Stomach (tissue), 9 donors: ENCODE measurements around the gene TMEM144. TPM values are rescaled to one million over a fixed set of nuclear protein-coding genes. Genes with fewer than 3 reads are reported as not detected.
"Not testable (repeated sequence)": the region's sequence is repeated elsewhere in the genome, so short reads cannot be mapped to it uniquely, and the experiment has no call there.

ENCODE experiments used
- DNase-seq, 2 donors: peaks; one replicate each; pipeline versions ENCODE4 v3.0.0 to v3.0.0-alpha.2; 2013 to 2019
- H3K27ac ChIP-seq, 5 donors: fragments of 200-600 bp in 4 of 5; sonication (generic) in 4 of 5; one replicate each; pipeline ENCODE4 v1.5.1; 2013 to 2019; ENCODE audit warnings: mild to moderate bottlenecking in 1 of 5, moderate library complexity in 1 of 5
- H3K27me3 ChIP-seq, 3 donors: fragments of 200-600 bp; sonication (generic); one replicate each; pipeline ENCODE4 v1.5.1; 2017 to 2019; ENCODE audit warnings: mixed run types in 1 of 3
- H3K36me3 ChIP-seq, 4 donors: fragments of 200-600 bp; sonication (generic); 1 replicate in 3 of 4; 2 replicates in 1 of 4; pipeline ENCODE4 v1.5.1; 2016 to 2019
- H3K4me1 ChIP-seq, 4 donors: fragments of 200-600 bp; sonication (generic); one replicate each; pipeline ENCODE4 v1.5.1; 2016 to 2019
- H3K4me3 ChIP-seq, 4 donors: fragments of 200-600 bp; sonication (generic) in 3 of 4; one replicate each; pipeline ENCODE4 v1.5.1; 2016 to 2019; ENCODE audit warnings: mild to moderate bottlenecking in 1 of 4
- H3K9me3 ChIP-seq, 4 donors: fragments of 200-600 bp; sonication (generic); one replicate each; pipeline ENCODE4 v1.5.1; 2016 to 2019
- CTCF ChIP-seq, 7 experiments: fragments of 450-650 bp in 4 of 7; fragments of 200-600 bp in 3 of 7; sonication (generic) in 3 of 7; IDR thresholded peaks; one replicate each; pipeline ENCODE4 v1.5.1; 2016 to 2019; ENCODE audit warnings: antibody characterized with exemption in 7 of 7, control low read depth in 2 of 7, mild to moderate bottlenecking in 1 of 7
- EP300 ChIP-seq: sonication (generic); formaldehyde crosslinking; IDR thresholded peaks from one replicate; pipeline ENCODE4 v1.6.1; 2017; ENCODE audit warnings: antibody characterized with exemption
- POLR2A ChIP-seq, 4 donors: fragments of 450-650 bp; IDR thresholded peaks; one replicate each; pipeline ENCODE4 v1.6.1; 2016; ENCODE audit warnings: antibody characterized with exemption in 4 of 4, control low read depth in 2 of 4, mild to moderate bottlenecking in 1 of 4, moderate library complexity in 1 of 4
- POLR2AphosphoS5 ChIP-seq, 3 donors: sonication (generic); formaldehyde crosslinking; IDR thresholded peaks; one replicate each; pipeline ENCODE4 v1.6.1; 2016; ENCODE audit warnings: antibody characterized with exemption in 3 of 3
- WGBS, 5 donors: extraction: QIAGEN DNeasy Blood & Tissue Kit in 3 of 5; methylation state at CpG; one replicate each; pipeline versions ENCODE4 v1.1.5 to v1.1.7; 2013 to 2018; 5-methylcytosine and 5-hydroxymethylcytosine counted together
- intact Hi-C: fragments of 100-400 bp; cut with DNase I; formaldehyde crosslinking; loops from one replicate; pipeline ENCODE4 v1.15.1; 2023; ENCODE audit warnings: low total_unique reads
- polyA plus RNA-seq, 3 donors: library from polyadenylated mRNA; stranded (reverse); fragments of 200-250 nt; gene quantifications; one replicate each; pipeline ENCODE4 v1.2.3, GENCODE V29; 2013
- total RNA-seq, 5 donors: library from RNA; depleted of rRNA; stranded (reverse); fragments of >200 nt; gene quantifications; one replicate each; pipeline versions ENCODE4 v1.1.0 to v1.2.3, GENCODE V29; 2014 to 2016
- donor health status: healthy with polysubstance abuse.
- donor health status: Bipolar disorder and iron deficiency.
- donor health status: healthy.

TMEM144 gene
- total and polyA plus RNA-seq, 8 donors, result 2.0 to 58.2 (median 2.8) TPM; not detected in 1

DNA sequence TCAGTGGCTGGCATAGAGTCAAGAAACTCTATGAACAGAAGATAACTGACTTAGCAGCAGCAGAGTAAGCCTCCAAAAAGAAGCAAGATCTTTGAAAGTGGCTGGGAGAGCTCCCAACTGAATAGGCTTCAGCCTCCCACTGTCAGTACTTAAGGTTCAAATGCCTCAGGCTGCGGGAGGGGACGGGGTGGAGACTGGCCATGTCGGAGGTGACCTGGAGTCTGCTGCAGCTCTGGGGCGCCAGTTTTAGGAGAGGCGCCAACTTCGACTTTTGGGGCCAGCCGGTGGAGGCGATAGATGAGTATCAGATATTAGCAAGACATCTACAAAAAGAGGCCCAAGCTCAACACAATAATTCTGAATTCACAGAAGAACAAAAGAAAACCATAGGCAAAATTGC is 67.3 kb downstream of the TMEM144 start:
- no peaks in the 10 kb centered on the region for H3K4me1 ChIP-seq
- H3K27me3 ChIP-seq, result no peaks in the 10 kb centered on the region
- no peak for TF ChIP-seq CTCF (IDR thresholded peaks at IDR 0.05)
- no peak for TF ChIP-seq EP300
- TF ChIP-seq POLR2A (IDR thresholded peaks at IDR 0.05), result no peak
- TF ChIP-seq POLR2AphosphoS5 (IDR thresholded peaks at IDR 0.05), result no peak
- intact Hi-C loops, result no loop called here
- H3K36me3 ChIP-seq, result no peaks in the 10 kb centered on the region
- DNase-seq, result no peak
- WGBS, 5 donors, result 92 to 96% (median 96%) methylated on average over 8 of the region's 8 CpGs
- H3K9me3 ChIP-seq, result no peaks in the 10 kb centered on the region
- no peak overlapping the region for H3K4me3 ChIP-seq
- H3K27ac ChIP-seq, result no peak overlapping the region

- H3K9me3 ChIP-seq, H3K27me3 ChIP-seq, H3K4me3 ChIP-seq, H3K4me1 ChIP-seq, H3K27ac ChIP-seq, DNase-seq, intact Hi-C loops, H3K36me3 ChIP-seq: not testable (repeated sequence)
- WGBS, 5 donors, result 82 to 98% (median 90%) methylated on average over 1 of the region's 1 CpG
These were observed 68.8 kb downstream of the TMEM144 start for GRCh38 chr4:158279052-158279451.

DNA sequence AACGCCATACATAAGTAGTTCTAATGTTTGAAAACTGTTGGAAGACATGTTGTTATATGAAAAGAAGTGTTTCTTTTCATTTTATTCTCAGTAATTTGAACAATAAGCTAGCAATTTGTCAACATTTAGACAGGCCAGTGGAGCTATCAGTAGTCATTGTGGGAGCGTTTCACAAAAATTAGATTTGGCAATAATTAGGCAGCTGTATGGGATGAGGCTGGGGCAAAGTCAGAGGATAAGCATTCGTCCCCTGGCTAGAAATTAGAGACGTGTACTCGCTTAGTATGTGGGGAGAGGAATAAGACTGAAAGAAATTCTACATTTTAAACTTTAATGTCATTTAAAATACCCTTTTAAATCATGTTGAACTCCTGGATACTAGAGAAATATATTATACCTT is 70.6 kb downstream of the TMEM144 start:
- Histone ChIP-seq H3K36me3 (no peaks in the 10 kb centered on the region), H3K4me3 (no peak overlapping the region), H3K27me3 (no peaks in the 10 kb centered on the region), H3K27ac (no peak overlapping the region), H3K9me3 (no peaks in the 10 kb centered on the region), H3K4me1 (no peaks in the 10 kb centered on the region)
- 78 to 90% (median 85%) methylated on average over 5 of the region's 5 CpGs for WGBS, 5 donors
- TF ChIP-seq CTCF (IDR thresholded peaks at IDR 0.05), result no peak
- TF ChIP-seq EP300, result no peak
- TF ChIP-seq POLR2A (IDR thresholded peaks at IDR 0.05), result no peak
- TF ChIP-seq POLR2AphosphoS5 (IDR thresholded peaks at IDR 0.05), result no peak
- no peak for DNase-seq
- intact Hi-C loops, result no loop called here

GRCh38 chr4:158282252-158282651 is 72.0 kb downstream of the TMEM144 start:
- Histone ChIP-seq H3K36me3 (no peaks in the 10 kb centered on the region), H3K4me3 (no peak overlapping the region), H3K27me3 (no peaks in the 10 kb centered on the region), H3K4me1 (no peaks in the 10 kb centered on the region), H3K9me3 (no peaks in the 10 kb centered on the region), H3K27ac (no peak overlapping the region)
- DNase-seq, result no peak
- intact Hi-C loops, result no loop called here
- 74 to 84% (median 78%) methylated on average over 3 of the region's 3 CpGs for WGBS, 5 donors
- TF ChIP-seq EP300, result no peak
- TF ChIP-seq POLR2A (IDR thresholded peaks at IDR 0.05), result no peak
- TF ChIP-seq POLR2AphosphoS5 (IDR thresholded peaks at IDR 0.05), result no peak
- no peak for TF ChIP-seq CTCF (IDR thresholded peaks at IDR 0.05)

GRCh38 chr4:158285429-158286216 is 75.3 kb downstream of the TMEM144 start:
- H3K4me1 ChIP-seq, result no peaks in the 10 kb centered on the region
- no peaks in the 10 kb centered on the region for H3K27me3 ChIP-seq
- no peaks in the 10 kb centered on the region for H3K36me3 ChIP-seq
- WGBS, 5 donors, result 88 to 91% (median 90%) methylated on average over 6 of the region's 6 CpGs
- intact Hi-C loops, result no loop called here
- H3K9me3 ChIP-seq, result no peaks in the 10 kb centered on the region
- no peak overlapping the region for H3K27ac ChIP-seq
- no peak overlapping the region for H3K4me3 ChIP-seq
- no peak for DNase-seq
- TF ChIP-seq EP300, result no peak
- no peak for TF ChIP-seq POLR2A (IDR thresholded peaks at IDR 0.05)
- TF ChIP-seq POLR2AphosphoS5 (IDR thresholded peaks at IDR 0.05), result no peak
- no peak for TF ChIP-seq CTCF (IDR thresholded peaks at IDR 0.05)
